HuH-7.5 (cell line): ENCODE data around the gene FAM107B.

Experiments used
- DNase-seq: peaks from one replicate; pipeline ENCODE4 v3.0.0; 2011; ENCODE audit warnings: low spot score

Gene FAM107B

GRCh38 chr10:14580671-14581332 lies 193.9 kb downstream of the FAM107B start:
- no peak for DNase-seq

GRCh38 chr10:14579405-14579804 lies 195.3 kb downstream of the FAM107B start:
- no peak for DNase-seq

DNA sequence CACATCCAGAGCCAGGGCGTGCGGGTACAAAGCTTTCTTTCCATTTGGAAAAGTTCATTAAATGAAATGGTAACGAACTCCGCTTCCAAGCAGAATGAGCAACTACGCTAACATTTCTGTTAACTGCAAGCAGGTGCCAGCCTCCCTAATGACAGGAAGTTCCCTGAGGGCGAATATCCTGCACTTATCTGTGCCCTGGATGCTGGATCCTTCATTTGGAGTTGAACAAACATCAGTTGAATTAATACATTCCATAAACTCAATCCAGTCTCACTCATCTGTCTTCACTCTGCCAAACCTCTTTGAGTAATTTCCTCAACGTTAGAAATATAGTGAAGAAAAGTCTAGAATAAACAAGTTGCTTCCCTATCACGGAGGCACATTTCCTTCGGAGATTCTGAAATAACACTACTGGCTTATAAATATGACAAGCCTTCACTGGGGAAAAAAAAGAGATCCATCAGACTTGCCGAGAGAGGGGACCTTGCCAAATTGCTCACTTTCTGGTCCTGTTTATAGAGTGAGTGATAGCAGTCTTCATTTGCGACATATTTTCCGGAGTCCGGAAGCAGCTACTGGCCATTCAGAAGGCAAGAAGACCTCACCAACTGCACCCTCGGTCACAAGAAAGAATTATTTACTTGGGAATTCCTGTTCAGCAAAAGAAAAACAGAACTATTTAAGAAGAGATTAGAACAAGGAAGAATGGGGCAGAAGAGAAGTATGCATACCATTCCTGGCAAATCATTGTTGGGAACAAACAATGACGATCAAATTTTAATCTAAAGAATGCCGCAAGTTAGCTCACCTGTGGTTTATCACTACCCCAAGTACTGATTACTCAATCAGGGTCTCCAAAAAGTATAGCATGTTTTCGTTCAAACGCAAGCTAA lies 196.4 kb downstream of the FAM107B start:
- DNase-seq = no peak

DNA sequence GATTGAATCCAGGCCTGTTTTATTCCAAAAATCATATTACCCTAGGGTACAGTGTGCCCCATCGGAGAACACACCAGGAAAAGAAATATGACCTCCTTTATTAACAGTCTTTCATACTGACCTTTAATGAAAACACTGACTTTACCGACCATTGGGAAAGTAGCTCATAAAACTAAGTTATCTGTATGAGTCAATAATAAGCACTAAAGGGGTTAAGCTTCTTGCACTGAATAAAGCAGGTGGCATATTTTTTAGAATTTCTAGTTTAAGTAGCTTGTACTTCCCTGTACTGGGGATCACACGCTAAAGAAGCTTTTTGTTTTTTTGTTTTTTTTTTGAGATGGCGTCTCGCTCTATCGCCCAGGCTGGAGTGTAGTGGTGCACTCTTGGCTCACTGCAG lies 199.8 kb downstream of the FAM107B start:
- DNase-seq = no peak

- no peak for DNase-seq
Observed at GRCh38 chr10:14574291-14574690, 200.4 kb downstream of the FAM107B start.

- no peak for DNase-seq
Observed at GRCh38 chr10:14573666-14574261, 200.9 kb downstream of the FAM107B start.

GRCh38 chr10:14572811-14573210 lies 201.9 kb downstream of the FAM107B start:
- DNase-seq = no peak

- DNase-seq = no peak
Observed at GRCh38 chr10:14571866-14572507, 202.7 kb downstream of the FAM107B start.

GRCh38 chr10:14570800-14571199 lies 203.9 kb downstream of the FAM107B start:
- DNase-seq = no peak

- DNase-seq = no peak
Observed at GRCh38 chr10:14569274-14570060, 205.2 kb downstream of the FAM107B start.

DNA sequence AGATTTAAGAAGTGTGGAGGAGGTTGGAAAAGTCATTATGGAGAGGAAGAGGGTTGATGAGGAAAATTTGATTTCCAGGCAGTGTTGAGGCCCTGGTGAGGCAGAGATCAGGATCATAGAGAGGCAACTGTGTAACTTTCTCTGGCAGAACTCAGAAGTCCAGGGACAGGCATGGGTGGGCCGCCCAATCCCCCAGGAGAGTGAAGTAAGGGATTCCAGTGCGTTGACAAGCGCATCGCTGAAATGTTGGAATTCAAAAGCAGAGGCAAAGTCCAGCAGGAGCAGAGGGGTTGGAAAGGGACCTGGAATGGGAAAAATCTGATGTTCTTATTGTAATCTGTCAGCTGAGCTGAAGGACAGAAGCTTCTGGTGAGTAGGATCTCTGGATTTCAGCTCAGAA lies 207.3 kb downstream of the FAM107B start:
- no peak for DNase-seq

DNA sequence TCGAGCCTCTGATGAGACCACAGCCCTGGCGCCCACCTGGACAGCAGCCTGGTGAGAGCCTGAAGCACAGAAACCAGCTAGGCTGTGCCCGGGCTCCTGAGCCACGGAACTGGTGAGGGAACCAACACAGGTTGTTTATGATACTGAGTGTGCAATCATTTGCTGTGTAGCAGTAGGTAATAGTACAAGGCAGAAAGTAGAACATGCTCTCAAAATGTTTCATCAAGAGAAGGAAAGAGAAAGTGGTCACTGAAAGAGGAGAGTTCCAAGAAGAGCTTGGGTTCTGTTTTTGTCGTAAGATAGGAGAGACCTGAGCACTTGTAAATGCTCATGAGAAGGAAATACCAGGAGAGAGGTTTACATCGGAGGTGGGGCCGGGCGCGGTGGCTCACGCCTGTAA lies 208.2 kb downstream of the FAM107B start:
- no peak for DNase-seq

DNA sequence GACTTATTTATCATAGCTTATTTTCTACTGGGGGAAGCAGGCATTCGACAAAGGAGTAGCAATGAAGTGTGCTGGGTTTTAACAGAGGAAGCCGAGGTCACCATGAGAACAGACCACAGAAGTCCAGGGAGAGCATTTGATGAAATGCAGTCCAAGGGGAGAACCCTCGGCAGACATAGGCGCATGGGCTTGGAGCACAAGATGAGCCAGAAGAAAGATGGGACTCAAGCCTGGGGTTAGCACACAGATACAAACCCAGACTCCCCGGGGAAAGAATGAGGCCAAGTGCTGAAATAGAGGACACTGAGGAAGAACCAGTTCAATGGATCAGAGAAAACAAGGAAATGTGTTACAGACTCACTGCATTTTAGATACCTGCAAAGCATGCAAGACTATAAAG lies 209.5 kb downstream of the FAM107B start:
- DNase-seq = no peak

DNA sequence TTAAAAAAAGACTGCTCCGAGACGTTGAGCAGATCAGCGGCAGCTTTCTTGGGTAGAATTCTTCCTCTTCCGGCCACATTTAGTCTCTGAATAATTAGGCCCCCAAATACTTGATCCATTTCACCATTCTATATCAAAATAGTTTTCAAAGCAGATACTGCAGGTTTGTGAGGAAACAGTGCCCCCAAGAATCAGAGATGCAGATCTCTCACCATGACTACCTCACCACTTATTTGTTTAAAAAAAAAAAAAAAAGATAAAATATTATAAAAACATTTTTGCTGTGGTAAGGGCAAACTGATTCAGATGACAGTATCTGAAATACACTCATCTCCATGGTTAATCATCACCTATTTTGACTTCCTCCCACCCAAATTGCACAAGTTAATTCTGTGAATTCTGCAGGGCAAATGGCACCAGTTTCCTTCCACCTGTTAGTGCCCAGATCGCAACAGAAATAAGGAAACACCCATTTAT lies 210.4 kb downstream of the FAM107B start:
- DNase-seq = no peak

DNA sequence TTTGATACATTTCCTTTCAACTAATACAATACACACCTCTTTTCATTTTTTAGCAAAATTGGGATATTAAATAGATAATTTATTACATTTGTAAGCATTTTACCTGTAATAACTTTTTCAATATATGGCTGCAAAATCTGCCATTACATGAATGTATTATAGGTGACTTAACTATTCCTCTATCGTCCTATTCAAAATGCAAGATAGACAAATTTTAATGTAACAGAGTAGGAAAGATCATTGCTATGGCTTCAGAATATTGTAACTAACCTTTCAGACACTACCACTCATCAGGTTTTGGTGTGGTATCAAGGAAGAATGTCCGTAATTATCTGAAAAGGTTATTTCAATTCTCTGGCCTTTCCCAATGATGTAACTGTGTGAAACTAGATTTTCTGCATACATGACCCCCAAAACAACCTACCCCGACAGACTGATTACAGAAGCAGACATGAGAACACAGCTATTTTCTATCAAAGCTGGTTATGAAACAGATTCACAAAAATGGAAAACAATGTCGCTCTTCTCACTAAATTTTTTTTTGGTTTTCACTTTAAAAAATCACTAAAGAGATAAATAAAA lies 211.2 kb downstream of the FAM107B start:
- DNase-seq = no peak

DNA sequence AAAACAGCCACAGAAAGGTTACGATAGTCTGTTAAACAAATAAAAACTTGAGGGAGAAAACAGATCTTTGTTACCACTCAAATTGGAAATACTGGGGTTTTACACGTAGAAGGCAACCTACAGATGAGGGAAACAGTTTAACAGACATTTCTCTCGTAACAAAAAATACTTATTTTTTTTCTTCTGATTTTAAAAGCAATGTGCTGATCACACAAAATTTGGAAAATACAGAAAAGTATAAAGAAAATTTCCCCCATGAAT lies 211.7 kb downstream of the FAM107B start:
- DNase-seq = no peak

DNA sequence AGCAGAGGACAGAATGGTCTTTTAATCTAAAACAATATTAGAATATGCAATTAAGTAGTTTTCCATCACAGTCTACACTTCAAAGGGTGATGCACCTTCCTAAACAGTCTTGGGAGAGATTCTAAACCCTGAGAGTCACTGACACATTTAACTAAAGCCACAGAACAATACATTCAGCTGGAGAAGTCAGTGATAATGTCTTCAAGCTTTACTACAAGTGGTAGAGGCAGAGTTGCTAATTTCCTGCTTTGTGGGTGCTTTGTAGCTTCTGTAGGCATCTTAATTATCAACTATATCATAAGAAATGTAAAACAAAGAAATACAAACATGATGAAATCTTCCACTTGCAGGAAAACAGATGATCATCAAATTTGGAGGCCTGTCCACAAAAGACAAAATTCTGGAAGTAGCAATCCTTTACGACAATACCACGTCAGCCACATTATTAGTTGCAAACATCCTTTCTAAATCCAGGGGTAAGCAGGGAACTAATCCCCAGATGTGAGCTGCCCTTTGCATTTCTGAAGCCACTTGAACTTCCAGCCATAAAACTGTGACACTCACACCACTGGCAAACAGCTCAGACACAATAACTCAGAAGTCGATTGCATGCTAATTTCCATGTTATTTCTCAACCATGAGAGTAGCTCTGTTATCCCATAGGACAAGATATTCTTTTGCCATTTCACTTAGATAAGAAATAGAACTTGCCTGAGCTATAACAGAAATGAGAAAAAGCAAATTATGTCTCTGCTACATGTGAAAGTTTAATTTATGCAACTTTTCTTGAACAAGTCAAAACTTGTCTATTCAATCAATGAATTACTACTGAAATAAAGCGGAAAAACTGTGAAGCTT lies 212.2 kb downstream of the FAM107B start:
- DNase-seq = no peak

DNA sequence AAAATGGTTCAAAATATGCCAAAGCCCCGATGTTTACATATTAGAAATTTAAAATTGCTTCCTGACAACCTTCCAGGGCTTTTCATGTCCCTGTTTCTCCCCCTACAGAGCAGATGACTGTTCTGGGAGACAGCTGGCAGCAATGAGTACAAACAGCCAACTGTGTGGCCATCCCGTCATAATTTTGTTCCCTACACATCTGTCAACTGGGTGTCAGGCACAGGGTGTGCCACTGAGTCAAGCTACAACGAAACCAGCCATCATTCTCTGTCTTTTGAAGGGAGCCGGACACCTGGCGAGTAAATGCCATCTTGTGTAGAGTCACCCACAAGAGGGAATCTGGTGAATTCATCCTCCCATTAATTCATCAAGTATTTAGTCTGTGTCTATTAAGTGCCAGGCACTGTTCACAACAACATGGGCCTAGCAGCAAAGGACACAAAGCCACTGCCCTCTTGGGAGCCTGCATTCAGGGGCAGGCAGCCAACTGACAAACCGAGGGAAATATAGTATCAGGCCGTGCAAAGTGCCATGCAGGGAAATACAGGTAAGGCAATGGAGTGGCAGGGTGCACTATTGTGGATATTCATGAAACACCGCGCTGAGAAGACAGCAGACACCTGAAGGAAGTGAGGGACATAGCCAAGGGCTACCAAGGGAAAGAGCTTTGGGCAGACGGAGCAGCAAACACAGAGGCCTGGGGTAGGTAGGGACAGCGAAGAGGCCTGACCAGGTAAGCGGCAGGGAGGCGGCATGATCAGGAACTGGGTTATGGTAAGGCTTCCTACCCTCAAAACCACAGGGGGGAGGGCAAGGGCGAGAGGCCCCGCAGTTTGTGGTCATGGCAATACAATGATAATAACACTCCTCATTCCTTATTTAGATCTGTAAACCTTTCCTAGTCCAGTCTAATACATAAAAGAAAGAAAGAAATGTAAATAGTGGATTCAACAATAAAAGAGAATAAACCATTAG lies 213.6 kb downstream of the FAM107B start:
- DNase-seq = no peak

DNA sequence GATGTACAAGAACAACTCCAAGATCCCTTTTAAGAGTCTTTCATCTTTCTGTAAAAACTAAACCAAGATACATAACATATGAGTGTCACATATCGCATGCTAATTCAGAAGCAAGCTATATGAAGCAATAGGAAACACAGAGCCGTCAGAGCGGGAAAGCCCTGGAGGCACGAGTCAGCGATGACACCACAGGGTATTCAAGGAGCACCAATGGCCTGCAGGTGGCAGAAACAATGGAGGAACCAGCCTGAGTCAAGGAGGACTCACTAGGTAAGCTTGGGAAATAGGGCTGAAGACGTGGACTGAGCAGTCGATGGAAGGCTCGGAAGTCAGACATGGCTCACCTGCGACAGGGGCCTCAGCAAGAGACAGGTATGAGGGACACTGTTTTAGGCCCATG lies 214.4 kb downstream of the FAM107B start:
- DNase-seq = no peak
